NCI-H2227 treated with DMSO at 0.1 percent for 48 hours (cell line): Measurements from ENCODE around the gene ETFBKMT.
A peak's percentile ranks its signal among the peaks of the same experiment; 100 is the strongest.
"Not testable (repeated sequence)": the region's sequence is repeated elsewhere in the genome, so short reads cannot be mapped to it uniquely, and the experiment has no call there.

Experiments used
- DNase-seq: peaks from one replicate; lab custom pipeline; 2025; lab: John Stamatoyannopoulos, UW

ETFBKMT gene

GRCh38 chr12:31655792-31656191 lies 3.7 kb upstream of the ETFBKMT start:
- DNase-seq: no peak

- DNase-seq: no peak
These were observed 909 bp upstream of the ETFBKMT start for GRCh38 chr12:31658471-31659086.

- no peak for DNase-seq
These were observed 2.8 kb downstream of the ETFBKMT start for GRCh38 chr12:31662176-31662849.

- no peak for DNase-seq
These were observed 4.1 kb downstream of the ETFBKMT start for GRCh38 chr12:31663576-31663975.

- no peak for DNase-seq
These were observed 4.5 kb downstream of the ETFBKMT start for GRCh38 chr12:31664038-31664437.

GRCh38 chr12:31669020-31669419 lies 9.5 kb downstream of the ETFBKMT start:
- no peak for DNase-seq

- DNase-seq: not testable (repeated sequence)
These were observed 10.1 kb downstream of the ETFBKMT start for GRCh38 chr12:31669582-31669981.

- no peak for DNase-seq
These were observed 13.0 kb downstream of the ETFBKMT start for GRCh38 chr12:31672521-31672920.

GRCh38 chr12:31682136-31682962 lies 22.9 kb downstream of the ETFBKMT start:
- peak; percentile 36 for DNase-seq

- DNase-seq: no peak
These were observed 26.3 kb downstream of the ETFBKMT start for GRCh38 chr12:31685801-31686200.

GRCh38 chr12:31687101-31687527 lies 27.6 kb downstream of the ETFBKMT start:
- no peak for DNase-seq

GRCh38 chr12:31689921-31690320 lies 30.4 kb downstream of the ETFBKMT start:
- not testable (repeated sequence) for DNase-seq

- DNase-seq: no peak
These were observed 42.6 kb downstream of the ETFBKMT start for GRCh38 chr12:31702047-31702446.

GRCh38 chr12:31705621-31706020 lies 46.1 kb downstream of the ETFBKMT start:
- no peak for DNase-seq

GRCh38 chr12:31708118-31708517 lies 48.6 kb downstream of the ETFBKMT start:
- not testable (repeated sequence) for DNase-seq

- no peak for DNase-seq
These were observed 50.7 kb downstream of the ETFBKMT start for GRCh38 chr12:31710021-31710818.

GRCh38 chr12:31712877-31713276 lies 53.4 kb downstream of the ETFBKMT start:
- DNase-seq: no peak

GRCh38 chr12:31714406-31715271 lies 55.2 kb downstream of the ETFBKMT start:
- no peak for DNase-seq

- no peak for DNase-seq
These were observed 55.9 kb downstream of the ETFBKMT start for GRCh38 chr12:31715283-31715825.

- not testable (repeated sequence) for DNase-seq
These were observed 57.5 kb downstream of the ETFBKMT start for GRCh38 chr12:31716998-31717397.
